SKM-1 treated with dmso at 0.1 percent for 144 hours (cell line): ENCODE measurements around the gene GJC1.
"Not testable (repeated sequence)": the region's sequence is repeated elsewhere in the genome, so short reads cannot be mapped to it uniquely, and the experiment has no call there.

Source experiments
- DNase-seq: peaks from one replicate; lab custom pipeline; 2025; ENCODE audit not compliant: unreplicated experiment; lab: John Stamatoyannopoulos, UW

GJC1 gene

DNA sequence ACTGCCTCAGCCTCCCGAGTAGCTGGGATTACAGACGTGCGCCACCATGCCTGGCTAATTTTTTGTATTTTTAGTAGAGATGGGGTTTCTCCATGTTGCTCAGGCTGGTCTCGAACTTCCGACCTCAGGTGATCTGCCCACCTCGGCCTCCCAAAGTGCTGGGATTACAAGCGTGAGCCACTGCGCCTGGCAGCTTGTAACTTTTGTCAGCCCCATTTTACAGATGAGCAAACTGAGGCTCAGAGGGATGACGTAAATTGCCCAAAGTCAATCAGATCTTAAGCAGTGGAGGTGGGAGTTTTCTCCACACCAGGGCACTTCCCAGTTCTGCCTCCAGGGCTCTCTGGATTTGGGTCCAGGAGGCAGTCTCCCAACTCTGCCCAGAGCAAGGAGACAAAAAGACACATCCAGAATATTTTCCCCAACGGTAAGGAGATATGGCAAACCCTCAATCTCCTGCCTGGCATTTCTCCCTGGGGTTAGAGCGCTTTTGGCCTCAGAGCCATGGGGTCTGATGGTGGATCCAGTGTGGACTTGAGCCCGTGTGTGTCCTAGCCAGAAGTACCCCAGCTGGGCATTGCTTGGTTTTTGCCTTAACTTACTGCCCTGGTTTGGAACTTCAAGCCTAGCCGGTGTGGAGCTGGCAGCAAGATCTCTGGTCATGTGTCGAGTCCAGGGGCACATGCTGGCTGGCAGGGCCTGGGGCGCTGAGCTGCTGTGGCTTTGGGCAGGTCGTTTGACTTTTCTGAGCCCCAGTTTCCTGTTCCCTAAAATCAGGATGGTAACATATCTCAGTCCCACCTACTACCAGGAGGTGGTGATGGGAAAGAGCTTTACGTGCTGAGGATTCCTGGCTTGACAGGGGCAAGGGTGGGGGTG is 67.9 kb downstream of the GJC1 start:
- no peak for DNase-seq

- no peak for DNase-seq
Measured at GRCh38 chr17:44760474-44761308, 69.4 kb downstream of the GJC1 start.

- DNase-seq, result no peak
Measured at GRCh38 chr17:44759916-44760243, 70.2 kb downstream of the GJC1 start.

GRCh38 chr17:44759086-44759915 is 70.8 kb downstream of the GJC1 start:
- no peak for DNase-seq

DNA sequence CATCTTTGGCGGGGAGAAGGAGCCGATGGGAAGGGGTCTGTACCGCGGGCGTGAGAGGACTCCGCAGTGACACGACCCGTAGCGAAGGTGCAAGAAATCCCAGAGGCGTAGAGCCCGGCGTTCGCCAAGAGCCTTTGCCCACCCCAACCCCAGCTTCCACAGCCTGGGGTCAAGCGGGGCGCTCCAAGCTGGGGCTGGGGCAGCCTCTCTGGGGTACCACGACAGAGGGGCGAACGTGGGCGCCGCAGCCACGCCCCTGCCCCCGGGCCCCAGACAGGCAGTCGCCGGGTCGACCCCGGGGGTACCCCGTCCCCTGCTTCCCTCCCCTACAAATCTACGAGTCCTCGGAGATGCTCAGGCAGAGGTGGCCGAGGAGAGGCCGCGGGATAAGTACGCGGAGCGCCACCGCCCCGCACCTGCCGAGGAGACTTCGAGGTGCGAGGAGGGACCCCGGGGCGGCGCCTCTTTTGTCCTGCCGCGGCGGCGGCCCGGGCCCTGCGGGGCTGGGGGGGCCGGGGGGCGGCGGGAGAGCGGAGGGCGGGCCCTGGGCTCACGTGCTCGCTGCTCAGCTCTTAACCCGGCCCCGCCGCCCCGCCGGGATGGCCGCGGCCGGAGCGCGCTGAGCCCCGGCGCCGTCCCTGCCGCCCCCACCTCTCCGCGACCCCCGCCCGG is 71.5 kb downstream of the GJC1 start, which contains the start of gene ADAM11:
TSS of gene ADAM11 (plus strand) at position 575 of the 672 bp plus-strand sequence. CDS start 212 bp downstream, outside the sequence.
- DNase-seq, result no peak

DNA sequence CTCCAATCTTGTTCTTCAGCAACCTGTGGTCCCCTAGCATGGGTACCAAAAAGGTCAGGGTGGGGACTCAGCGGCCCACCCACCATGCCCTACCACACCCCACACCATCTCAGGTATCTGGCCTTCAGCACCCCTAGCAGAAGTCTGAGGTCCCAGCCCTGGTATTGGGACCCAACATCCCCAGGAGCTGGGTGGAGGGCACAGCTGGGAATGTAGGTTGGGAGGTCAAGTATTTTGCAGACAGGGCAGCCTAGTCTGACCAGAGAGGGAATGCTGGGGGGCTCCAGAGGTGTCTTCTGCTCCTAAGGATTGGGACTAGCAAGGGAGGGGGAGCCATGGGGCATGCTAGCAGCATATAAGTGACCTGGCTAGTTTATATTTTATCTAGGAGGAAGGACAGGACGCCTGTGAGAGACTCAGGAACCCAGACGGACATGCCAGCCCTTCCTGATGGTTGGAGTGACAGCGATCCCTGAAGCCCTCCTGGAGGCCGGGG is 72.1 kb downstream of the GJC1 start:
- no peak for DNase-seq

DNA sequence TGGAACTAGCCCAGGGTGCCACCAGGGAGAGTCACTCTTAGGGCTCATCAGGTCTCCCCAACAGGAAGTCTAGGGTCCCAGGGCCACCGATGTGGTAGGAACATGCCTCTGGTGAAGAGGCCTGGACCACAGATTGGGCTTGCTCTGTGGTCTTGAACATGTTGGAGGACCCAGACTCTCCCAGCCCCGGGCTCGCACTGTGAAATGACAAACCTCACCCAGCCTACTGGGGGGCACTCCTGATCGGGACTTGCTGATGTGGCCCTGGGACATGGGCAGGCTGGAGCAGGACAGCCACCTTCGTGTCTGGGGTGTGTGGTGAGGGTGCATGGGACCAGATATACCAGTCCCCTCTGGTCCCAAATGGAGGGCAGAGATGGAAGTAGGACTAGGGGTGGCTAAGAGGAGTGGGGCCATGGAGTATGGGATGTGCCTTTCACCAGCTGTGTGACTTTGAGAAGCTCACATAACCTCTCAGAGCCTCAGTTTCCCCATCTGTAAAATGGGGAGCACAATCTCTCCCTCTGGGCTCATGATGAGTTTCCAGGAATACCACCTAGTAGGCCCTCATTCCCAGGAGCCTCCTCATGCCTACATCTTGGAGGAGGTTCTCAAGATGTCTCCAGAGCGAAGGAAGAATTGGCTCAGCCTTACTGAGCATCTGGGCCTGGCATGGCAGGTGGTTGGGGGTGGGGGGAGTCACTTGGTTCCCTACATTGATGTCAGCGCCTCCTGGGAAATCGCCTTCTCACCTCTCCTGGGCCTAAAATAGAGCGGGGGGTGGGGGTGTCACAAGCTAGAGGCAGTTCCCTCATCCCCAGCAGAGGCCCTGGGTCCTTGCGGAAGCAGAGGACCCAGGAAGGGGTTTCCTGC is 72.8 kb downstream of the GJC1 start:
- no peak for DNase-seq

- DNase-seq, result not testable (repeated sequence)
Measured at GRCh38 chr17:44755180-44755579, 74.9 kb downstream of the GJC1 start.

GRCh38 chr17:44754276-44754675 is 75.8 kb downstream of the GJC1 start:
- DNase-seq, result no peak

- no peak for DNase-seq
Measured at GRCh38 chr17:44752953-44753861, 76.9 kb downstream of the GJC1 start.

GRCh38 chr17:44751806-44752205 is 78.3 kb downstream of the GJC1 start:
- DNase-seq, result no peak

- DNase-seq, result no peak
Measured at GRCh38 chr17:44751331-44751730, 78.8 kb downstream of the GJC1 start.

- DNase-seq, result no peak
Measured at GRCh38 chr17:44749980-44750318, 80.1 kb downstream of the GJC1 start.

DNA sequence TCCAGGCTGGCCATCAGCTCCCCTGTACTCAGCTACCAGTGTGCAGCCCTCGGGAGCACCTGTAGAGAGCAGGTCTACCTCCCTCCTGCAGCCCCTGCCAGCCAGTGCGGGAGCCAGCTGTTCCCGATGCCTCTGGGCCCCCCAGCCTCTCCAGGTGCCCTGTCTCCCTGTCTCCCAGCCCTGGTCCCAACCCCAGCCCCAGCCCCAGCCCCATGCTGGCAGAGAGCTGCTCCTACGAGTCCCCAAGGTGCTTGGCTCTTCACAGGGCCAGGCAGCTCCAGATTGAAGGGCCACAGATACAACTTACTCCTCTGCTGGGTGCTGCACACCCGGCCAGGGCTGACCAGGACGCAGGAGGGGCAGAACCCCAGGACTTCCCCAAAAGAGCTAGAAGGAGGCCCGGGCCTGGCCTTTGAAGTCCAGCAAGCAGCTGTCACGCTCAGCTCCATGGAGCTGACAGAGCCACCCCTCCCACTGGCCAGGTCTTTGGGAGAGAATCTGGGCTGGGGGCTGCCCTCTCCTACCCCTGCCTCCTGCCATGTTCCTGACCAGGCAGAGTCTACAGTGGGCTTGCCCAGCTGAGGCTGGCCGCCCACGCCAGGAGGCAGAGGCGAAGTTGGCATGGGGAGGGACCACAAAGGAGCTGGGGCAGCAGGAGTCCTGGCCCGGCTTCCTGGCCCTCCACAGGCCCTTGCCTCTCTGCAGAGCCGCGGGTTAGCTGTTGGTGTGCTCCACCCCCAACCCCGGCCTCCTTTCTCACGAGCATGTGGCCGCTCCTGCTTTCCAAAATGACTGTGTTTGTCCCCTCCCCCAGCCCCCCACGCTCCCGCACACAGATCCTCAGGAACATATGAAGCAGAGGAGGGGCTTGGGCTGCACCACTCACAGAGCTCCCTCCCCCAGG is 80.8 kb downstream of the GJC1 start:
- no peak for DNase-seq
